ENCODE results near the gene OLFM3. TPM values are rescaled to one million over a fixed set of nuclear protein-coding genes. Genes with fewer than 3 reads are reported as not detected.

The OLFM3 gene
- total RNA-seq, 1 experiment from 2014 or later = not detected

DNA sequence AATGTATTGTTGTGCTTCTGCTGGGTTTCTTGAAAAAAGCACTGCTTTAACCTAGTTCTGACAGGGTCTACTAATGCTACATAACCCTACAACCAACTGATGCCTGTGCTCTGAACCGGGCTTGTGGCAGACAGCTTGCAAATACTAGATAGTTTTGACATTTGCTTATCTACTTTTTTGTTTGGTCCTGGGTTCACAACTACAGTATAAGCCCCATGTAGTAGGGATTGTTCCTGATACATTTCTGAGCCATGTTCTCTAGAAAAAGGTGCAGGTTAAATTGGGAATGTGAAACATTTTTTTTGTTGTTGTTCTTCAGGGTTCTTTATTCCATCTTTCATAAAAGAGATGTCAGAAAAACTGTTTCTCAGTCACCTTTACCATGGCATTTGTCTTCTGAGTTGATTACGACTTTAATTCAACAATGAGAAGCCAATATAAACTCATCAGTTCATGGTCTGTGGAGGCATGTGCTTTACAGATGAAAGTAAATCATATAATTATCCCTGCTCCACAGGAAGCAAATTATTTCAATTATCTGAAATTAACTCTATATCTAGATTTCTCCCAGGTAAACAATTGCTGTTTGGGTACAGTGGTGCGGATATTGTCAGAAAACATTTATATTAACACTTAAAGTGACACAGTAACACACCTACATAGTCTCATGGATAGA, 22.0 kb downstream of the OLFM3 start:
- Histone ChIP-seq H3K9me2 (ENCODE audit: insufficient read depth) (no peaks in the 10 kb centered on the region), H3K9ac (ENCODE audit: low read length) (no peak overlapping the region), H3K4me1 (ENCODE audit: control insufficient read depth in 1 of 2, insufficient read depth in 2 of 2, low read length in 2 of 2) (no peaks in the 10 kb centered on the region), H3K27ac (ENCODE audit: low read depth, low read length) (no peak overlapping the region), H4K20me1 (ENCODE audit: insufficient read depth) (no peaks in the 10 kb centered on the region), H3K27me3 (ENCODE audit: insufficient read depth, low read length) (no peaks in the 10 kb centered on the region), H2AFZ (ENCODE audit: low read depth, low read length, poor library complexity, severe bottlenecking) (no peak overlapping the region), H3K9me3 (ENCODE audit: control insufficient read depth in 1 of 2, insufficient read depth in 1 of 2, low read depth in 1 of 2, low read length in 2 of 2) (no peaks in the 10 kb centered on the region; a peak in 1 of 4 replicates), H3K4me3 (replicated peaks in 1 of 2; ENCODE audit: low read depth in 1 of 2, low read length in 2 of 2) (no peak overlapping the region), H3K36me3 (ENCODE audit: control insufficient read depth in 1 of 2, insufficient read depth in 2 of 2, low read length in 2 of 2) (no peaks in the 10 kb centered on the region), H3K79me2 (ENCODE audit: insufficient read depth, low read length) (no peaks in the 10 kb centered on the region), H3K4me2 (ENCODE audit: low read length) (no peak overlapping the region)
- TF ChIP-seq, protein P1, sequence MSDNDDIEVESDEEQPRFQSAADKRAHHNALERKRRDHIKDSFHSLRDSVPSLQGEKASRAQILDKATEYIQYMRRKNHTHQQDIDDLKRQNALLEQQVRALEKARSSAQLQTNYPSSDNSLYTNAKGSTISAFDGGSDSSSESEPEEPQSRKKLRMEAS (IDR thresholded peaks at IDR 0.05) = no peak
- TF ChIP-seq EGR1 (IDR thresholded peaks at IDR 0.05; ENCODE audit: low read depth) = no peak
- no peak for TF ChIP-seq EZH2phosphoT487 (IDR thresholded peaks at IDR 0.05; ENCODE audit: borderline replicate concordance)
- no peak for TF ChIP-seq EZH2 (IDR thresholded peaks at IDR 0.05)
- TF ChIP-seq, protein P2, sequence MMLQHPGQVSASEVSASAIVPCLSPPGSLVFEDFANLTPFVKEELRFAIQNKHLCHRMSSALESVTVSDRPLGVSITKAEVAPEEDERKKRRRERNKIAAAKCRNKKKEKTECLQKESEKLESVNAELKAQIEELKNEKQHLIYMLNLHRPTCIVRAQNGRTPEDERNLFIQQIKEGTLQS (IDR thresholded peaks at IDR 0.05) = no peak
- no peak for TF ChIP-seq JUND (IDR thresholded peaks at IDR 0.05)
- TF ChIP-seq FOSL1 (IDR thresholded peaks at IDR 0.05; ENCODE audit: low read depth) = no peak
- TF ChIP-seq, protein P3, sequence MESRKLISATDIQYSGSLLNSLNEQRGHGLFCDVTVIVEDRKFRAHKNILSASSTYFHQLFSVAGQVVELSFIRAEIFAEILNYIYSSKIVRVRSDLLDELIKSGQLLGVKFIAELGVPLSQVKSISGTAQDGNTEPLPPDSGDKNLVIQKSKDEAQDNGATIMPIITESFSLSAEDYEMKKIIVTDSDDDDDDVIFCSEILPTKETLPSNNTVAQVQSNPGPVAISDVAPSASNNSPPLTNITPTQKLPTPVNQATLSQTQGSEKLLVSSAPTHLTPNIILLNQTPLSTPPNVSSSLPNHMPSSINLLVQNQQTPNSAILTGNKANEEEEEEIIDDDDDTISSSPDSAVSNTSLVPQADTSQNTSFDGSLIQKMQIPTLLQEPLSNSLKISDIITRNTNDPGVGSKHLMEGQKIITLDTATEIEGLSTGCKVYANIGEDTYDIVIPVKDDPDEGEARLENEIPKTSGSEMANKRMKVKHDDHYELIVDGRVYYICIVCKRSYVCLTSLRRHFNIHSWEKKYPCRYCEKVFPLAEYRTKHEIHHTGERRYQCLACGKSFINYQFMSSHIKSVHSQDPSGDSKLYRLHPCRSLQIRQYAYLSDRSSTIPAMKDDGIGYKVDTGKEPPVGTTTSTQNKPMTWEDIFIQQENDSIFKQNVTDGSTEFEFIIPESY (IDR thresholded peaks at IDR 0.05; ENCODE audit: extremely low read depth, insufficient replicate concordance, low read length) = no peak
- TF ChIP-seq POLR2AphosphoS5 (IDR thresholded peaks at IDR 0.05; ENCODE audit: low read depth, low read length) = no peak
- no peak for TF ChIP-seq ELF1 (IDR thresholded peaks at IDR 0.05; ENCODE audit: borderline replicate concordance, low read depth)
- TF ChIP-seq, protein P4, sequence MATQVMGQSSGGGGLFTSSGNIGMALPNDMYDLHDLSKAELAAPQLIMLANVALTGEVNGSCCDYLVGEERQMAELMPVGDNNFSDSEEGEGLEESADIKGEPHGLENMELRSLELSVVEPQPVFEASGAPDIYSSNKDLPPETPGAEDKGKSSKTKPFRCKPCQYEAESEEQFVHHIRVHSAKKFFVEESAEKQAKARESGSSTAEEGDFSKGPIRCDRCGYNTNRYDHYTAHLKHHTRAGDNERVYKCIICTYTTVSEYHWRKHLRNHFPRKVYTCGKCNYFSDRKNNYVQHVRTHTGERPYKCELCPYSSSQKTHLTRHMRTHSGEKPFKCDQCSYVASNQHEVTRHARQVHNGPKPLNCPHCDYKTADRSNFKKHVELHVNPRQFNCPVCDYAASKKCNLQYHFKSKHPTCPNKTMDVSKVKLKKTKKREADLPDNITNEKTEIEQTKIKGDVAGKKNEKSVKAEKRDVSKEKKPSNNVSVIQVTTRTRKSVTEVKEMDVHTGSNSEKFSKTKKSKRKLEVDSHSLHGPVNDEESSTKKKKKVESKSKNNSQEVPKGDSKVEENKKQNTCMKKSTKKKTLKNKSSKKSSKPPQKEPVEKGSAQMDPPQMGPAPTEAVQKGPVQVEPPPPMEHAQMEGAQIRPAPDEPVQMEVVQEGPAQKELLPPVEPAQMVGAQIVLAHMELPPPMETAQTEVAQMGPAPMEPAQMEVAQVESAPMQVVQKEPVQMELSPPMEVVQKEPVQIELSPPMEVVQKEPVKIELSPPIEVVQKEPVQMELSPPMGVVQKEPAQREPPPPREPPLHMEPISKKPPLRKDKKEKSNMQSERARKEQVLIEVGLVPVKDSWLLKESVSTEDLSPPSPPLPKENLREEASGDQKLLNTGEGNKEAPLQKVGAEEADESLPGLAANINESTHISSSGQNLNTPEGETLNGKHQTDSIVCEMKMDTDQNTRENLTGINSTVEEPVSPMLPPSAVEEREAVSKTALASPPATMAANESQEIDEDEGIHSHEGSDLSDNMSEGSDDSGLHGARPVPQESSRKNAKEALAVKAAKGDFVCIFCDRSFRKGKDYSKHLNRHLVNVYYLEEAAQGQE (IDR thresholded peaks at IDR 0.05; ENCODE audit: low read depth) = no peak
- TF ChIP-seq, protein P5, sequence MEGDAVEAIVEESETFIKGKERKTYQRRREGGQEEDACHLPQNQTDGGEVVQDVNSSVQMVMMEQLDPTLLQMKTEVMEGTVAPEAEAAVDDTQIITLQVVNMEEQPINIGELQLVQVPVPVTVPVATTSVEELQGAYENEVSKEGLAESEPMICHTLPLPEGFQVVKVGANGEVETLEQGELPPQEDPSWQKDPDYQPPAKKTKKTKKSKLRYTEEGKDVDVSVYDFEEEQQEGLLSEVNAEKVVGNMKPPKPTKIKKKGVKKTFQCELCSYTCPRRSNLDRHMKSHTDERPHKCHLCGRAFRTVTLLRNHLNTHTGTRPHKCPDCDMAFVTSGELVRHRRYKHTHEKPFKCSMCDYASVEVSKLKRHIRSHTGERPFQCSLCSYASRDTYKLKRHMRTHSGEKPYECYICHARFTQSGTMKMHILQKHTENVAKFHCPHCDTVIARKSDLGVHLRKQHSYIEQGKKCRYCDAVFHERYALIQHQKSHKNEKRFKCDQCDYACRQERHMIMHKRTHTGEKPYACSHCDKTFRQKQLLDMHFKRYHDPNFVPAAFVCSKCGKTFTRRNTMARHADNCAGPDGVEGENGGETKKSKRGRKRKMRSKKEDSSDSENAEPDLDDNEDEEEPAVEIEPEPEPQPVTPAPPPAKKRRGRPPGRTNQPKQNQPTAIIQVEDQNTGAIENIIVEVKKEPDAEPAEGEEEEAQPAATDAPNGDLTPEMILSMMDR (IDR thresholded peaks at IDR 0.05 in 2 of 3, conservative IDR thresholded peaks at IDR 0.05 in 1 of 3; ENCODE audit: borderline replicate concordance in 1 of 3, insufficient read depth in 1 of 3, low read depth in 2 of 3, low read length in 2 of 3) = no peak
- TF ChIP-seq POLR2A (IDR thresholded peaks at IDR 0.05; ENCODE audit: borderline replicate concordance, extremely low read depth, insufficient read depth, insufficient read length) = no peak
- no peak for TF ChIP-seq SP1 (IDR thresholded peaks at IDR 0.05; ENCODE audit: low read depth)
- TF ChIP-seq YY1 (IDR thresholded peaks at IDR 0.05; ENCODE audit: extremely low read depth, insufficient replicate concordance, low read depth, low read length) = no peak
- no peak for TF ChIP-seq SIN3A (IDR thresholded peaks at IDR 0.05; ENCODE audit: low read depth)
- no peak for DNase-seq (ENCODE audit: low read depth, low spot score)
- ChIA-PET POLR2A (no interaction called here), RAD21 (ENCODE audit: low non-redundant PET in 1 of 2, low total read pairs in 2 of 2, uncharacterized antibody in 2 of 2, unreplicated experiment in 2 of 2) (no interaction called here), CTCF (no interaction called here)
- no TSS peak for BruUV-seq (replicated peaks)
- intact Hi-C loops (cut with micrococcal nuclease) = no loop called here
- ATAC-seq = no peak
